Esophagus muscularis mucosa (tissue), 4 donors: ENCODE results near the gene S1PR1. TPM values are rescaled to one million over a fixed set of nuclear protein-coding genes. Genes with fewer than 3 reads are reported as not detected.

Experiments
- DNase-seq: peaks from one replicate; pipeline ENCODE4 v3.0.0-alpha.2; 2017; ENCODE audit errors: extremely low spot score
- H3K27ac ChIP-seq, 4 donors: fragments of 200-600 bp; sonication (generic); replicated peaks in 1 of 4; 1 replicate in 3 of 4; 2 replicates in 1 of 4; pipeline ENCODE4 v1.5.1; 2016 to 2019; ENCODE audit warnings: mild to moderate bottlenecking in 1 of 4
- H3K27me3 ChIP-seq, 4 donors: fragments of 200-600 bp; sonication (generic); one replicate each; pipeline versions ENCODE4 v1.5.1 to v1.6.0; 2016 to 2019
- H3K36me3 ChIP-seq, 4 donors: fragments of 200-600 bp; sonication (generic); one replicate each; pipeline ENCODE4 v1.5.1; 2016 to 2019
- H3K4me1 ChIP-seq, 4 donors: fragments of 200-600 bp; sonication (generic); one replicate each; pipeline ENCODE4 v1.5.1; 2016 to 2019
- H3K4me3 ChIP-seq, 4 donors: fragments of 200-600 bp; sonication (generic); 1 replicate in 2 of 4; 2 replicates in 2 of 4; pipeline ENCODE4 v1.5.1; 2016 to 2019; ENCODE audit warnings: mild to moderate bottlenecking in 4 of 4, moderate library complexity in 1 of 4
- H3K9me3 ChIP-seq, 4 donors: fragments of 200-600 bp; sonication (generic); 1 replicate in 3 of 4; 2 replicates in 1 of 4; pipeline ENCODE4 v1.5.1; 2016 to 2019
- CTCF ChIP-seq, 3 experiments: fragments of 200-600 bp in 2 of 3; fragments of 450-650 bp in 1 of 3; sonication (generic) in 2 of 3; IDR thresholded peaks; one replicate each; pipeline ENCODE4 v1.5.1; 2017 to 2019; ENCODE audit warnings: antibody characterized with exemption in 3 of 3, mild to moderate bottlenecking in 2 of 3, moderate library complexity in 1 of 3
- EP300 ChIP-seq: sonication (generic); formaldehyde crosslinking; IDR thresholded peaks from one replicate; pipeline ENCODE4 v1.6.1; 2017; ENCODE audit warnings: antibody characterized with exemption
- POLR2A ChIP-seq: fragments of 450-650 bp; IDR thresholded peaks from one replicate; pipeline ENCODE4 v1.6.1; 2017; ENCODE audit warnings: antibody characterized with exemption, moderate library complexity, mild to moderate bottlenecking, low read depth
- POLR2AphosphoS5 ChIP-seq, 2 donors: sonication (generic); formaldehyde crosslinking; IDR thresholded peaks; one replicate each; pipeline ENCODE4 v1.6.1; 2017; ENCODE audit warnings: antibody characterized with exemption in 2 of 2
- WGBS: methylation state at CpG from one replicate; pipeline ENCODE4 v1.1.5; 2018; 5-methylcytosine and 5-hydroxymethylcytosine counted together
- intact Hi-C: fragments of 100-400 bp; cut with DNase I; formaldehyde crosslinking; loops from one replicate; pipeline ENCODE4 v1.15.1; 2023
- total RNA-seq, 4 donors: library from RNA; depleted of rRNA; stranded (reverse); fragments of >200 nt; gene quantifications; one replicate each; pipeline versions ENCODE4 v1.1.0 to v1.2.1, GENCODE V29; 2016

The S1PR1 gene
- total RNA-seq, 4 donors from 2014 or later = 17.9 to 98.5 (median 77.4) TPM

DNA sequence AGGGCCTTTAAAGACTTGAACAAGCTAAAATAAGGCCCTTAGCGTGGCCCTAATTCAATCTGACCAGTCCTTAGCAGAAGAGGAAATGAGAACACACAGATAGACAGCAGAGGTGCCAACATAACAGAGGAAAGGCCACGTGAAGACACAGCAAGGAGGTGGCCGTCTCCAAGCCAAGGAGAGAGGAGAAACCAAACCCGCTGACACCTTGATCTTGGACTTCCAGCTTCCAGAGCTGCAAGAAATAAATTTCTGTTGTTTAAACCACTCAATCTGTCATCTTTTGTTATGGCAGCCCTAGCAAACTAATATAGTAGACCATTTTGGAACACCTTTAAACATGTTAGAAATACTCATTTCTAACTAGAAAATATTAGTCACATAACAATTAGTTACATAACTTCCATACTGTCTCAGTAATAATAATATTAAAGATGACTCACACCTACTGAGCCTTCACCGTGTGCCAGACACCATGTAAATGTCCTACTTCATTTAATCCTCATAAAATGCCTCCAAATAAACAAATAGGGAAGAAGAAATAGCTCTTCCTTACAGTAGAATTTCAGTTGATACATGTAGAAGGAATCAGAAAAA is 47.9 kb downstream of the S1PR1 start:
- peaks cover 4 to 8% (median 4%) of the 10 kb centered on the region in 4 donors for H3K4me1 ChIP-seq
- no peak for TF ChIP-seq EP300
- TF ChIP-seq POLR2A = no peak
- no peak for TF ChIP-seq CTCF (IDR thresholded peaks at IDR 0.05)
- no peak for TF ChIP-seq POLR2AphosphoS5 (IDR thresholded peaks at IDR 0.05)
- no peaks in the 10 kb centered on the region for H3K27me3 ChIP-seq
- WGBS = 88% methylated on average over 5 of the region's 5 CpGs
- intact Hi-C loops = loop anchor here (5.0 kb wide), 2 partner anchors 47 to 362 kb away; partner anchors contain the start of gene S1PR1
- H3K4me3 ChIP-seq = no peak overlapping the region
- no peak for DNase-seq
- no peaks in the 10 kb centered on the region for H3K36me3 ChIP-seq
- no peaks in the 10 kb centered on the region for H3K9me3 ChIP-seq
- H3K27ac ChIP-seq = no peak overlapping the region

DNA sequence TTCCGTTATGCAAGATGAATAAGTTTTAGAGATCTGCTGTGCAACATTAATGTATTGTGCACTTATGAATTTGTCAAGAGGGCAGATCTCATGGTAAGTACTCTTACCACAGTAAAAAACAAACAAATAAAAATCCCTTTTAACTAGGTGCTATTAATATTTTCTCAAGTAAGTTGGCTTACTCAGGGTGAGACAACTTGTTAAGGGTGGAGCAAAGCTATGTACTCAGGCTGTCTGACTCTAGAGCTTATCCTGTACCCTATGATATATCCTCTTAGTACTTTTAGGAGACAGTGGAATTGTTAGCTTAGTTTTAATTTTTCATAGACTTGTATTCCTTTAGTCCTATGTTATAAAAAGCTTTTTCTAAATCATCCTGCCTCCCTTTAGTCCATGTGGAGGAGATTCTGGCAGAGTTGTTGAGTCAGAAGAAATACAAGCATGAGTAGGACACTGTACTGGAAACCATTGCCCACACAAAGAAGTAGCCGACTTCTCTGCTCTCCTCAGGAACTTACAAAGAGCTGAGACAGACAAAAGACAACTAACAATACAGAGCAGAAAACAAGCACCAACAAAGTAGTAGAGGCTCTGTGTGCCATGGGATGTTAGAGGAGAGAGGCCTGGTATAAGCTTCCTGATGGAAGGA is 49.2 kb downstream of the S1PR1 start:
- Histone ChIP-seq H3K4me3 (no peak overlapping the region), H3K4me1 (peaks cover 4 to 8% (median 4%) of the 10 kb centered on the region in 4 donors), H3K27ac (no peak overlapping the region), H3K27me3 (no peaks in the 10 kb centered on the region), H3K36me3 (no peaks in the 10 kb centered on the region), H3K9me3 (no peaks in the 10 kb centered on the region)
- TF ChIP-seq POLR2AphosphoS5 (IDR thresholded peaks at IDR 0.05) (no peak), EP300 (no peak)
- no peak for DNase-seq
- intact Hi-C loops = loop anchor here (5.0 kb wide), 2 partner anchors 49 to 364 kb away; partner anchors contain the start of gene S1PR1
- 92% methylated on average over 2 of the region's 2 CpGs for WGBS

DNA sequence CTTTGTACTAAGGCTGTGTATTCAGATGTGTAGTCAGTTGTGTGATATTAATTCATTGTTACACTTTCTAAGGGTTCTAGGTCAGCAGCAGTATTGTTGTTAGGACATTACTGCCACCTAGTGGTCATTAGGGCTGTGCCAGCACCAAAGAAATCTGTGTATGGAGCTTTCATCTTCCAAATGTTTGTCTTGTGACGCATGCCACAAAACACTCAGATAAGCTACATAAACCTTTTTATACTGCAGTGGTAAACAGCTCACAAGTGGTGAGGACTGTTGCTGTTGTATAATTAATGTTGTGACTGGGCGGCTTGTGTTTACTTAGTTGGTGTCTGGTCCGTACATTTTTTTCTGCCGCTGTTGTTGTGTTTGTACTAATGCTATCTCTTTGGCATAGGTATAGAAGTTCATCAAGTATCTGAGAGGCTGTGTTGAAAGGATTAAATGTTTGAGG is 51.7 kb downstream of the S1PR1 start:
- no peaks in the 10 kb centered on the region for H3K36me3 ChIP-seq

GRCh38 chr1:101290119-101290921 is 53.5 kb downstream of the S1PR1 start:
- 81% methylated on average over 6 of the region's 6 CpGs for WGBS
- intact Hi-C loops = no loop called here
- TF ChIP-seq EP300 (no peak), POLR2A (no peak)
- DNase-seq = no peak
- Histone ChIP-seq H3K9me3 (no peaks in the 10 kb centered on the region), H3K27me3 (peaks cover 0 to 4% (median 0%) of the 10 kb centered on the region in 4 donors), H3K27ac (no peak overlapping the region), H3K4me3 (no peak overlapping the region), H3K4me1 (peaks cover 4 to 8% (median 4%) of the 10 kb centered on the region in 4 donors), H3K36me3 (no peaks in the 10 kb centered on the region)

More for the DNA sequence above, 51.7 kb downstream of the S1PR1 start:
- H3K27ac ChIP-seq = no peak overlapping the region
- intact Hi-C loops = loop anchor here (5.0 kb wide), 2 partner anchors 51 to 366 kb away; partner anchors contain the start of gene S1PR1
- H3K9me3 ChIP-seq = no peaks in the 10 kb centered on the region
- no peaks in the 10 kb centered on the region for H3K27me3 ChIP-seq
- WGBS = 47% methylated on average over 4 of the region's 4 CpGs
- no peak overlapping the region for H3K4me3 ChIP-seq
- peak; percentile 80 to 93 (median 88) for TF ChIP-seq CTCF (IDR thresholded peaks at IDR 0.05)
- no peak for TF ChIP-seq POLR2A
- peaks cover 4 to 8% (median 4%) of the 10 kb centered on the region in 4 donors for H3K4me1 ChIP-seq
- no peak for DNase-seq

Other genes with a start within 250 kb of the S1PR1 start
- gene DPH5, start 211.2 kb upstream of the S1PR1 start, total RNA-seq = 10 to 100 TPM; 12.5 to 18.1 (median 15.1) TPM